ENCODE data around the gene PRR36. TPM values are rescaled to one million over a fixed set of nuclear protein-coding genes. Genes with fewer than 3 reads are reported as not detected.

PRR36 gene
- total RNA-seq, 1 experiment from 2014 or later: 3.3 TPM

GRCh38 chr19:7879836-7880235, 5.6 kb upstream of the PRR36 start:
- TF ChIP-seq CTCF (conservative IDR thresholded peaks at IDR 0.05; ENCODE audit: low read depth, low read length) (no peak), EZH2 (IDR thresholded peaks at IDR 0.05; ENCODE audit: borderline replicate concordance, low read depth, low read length, poor library complexity, severe bottlenecking) (no peak)
- intact Hi-C loops (cut with micrococcal nuclease; ENCODE audit: unreplicated experiment): no loop called here
- ChIA-PET CTCF (no interaction called here), POLR2A (ENCODE audit: low non-redundant PET) (no interaction called here)
- Histone ChIP-seq H3K4me1 (ENCODE audit: insufficient read depth, low read length, poor library complexity, severe bottlenecking) (no peaks in the 10 kb centered on the region), H3K4me3 (ENCODE audit: low read depth, low read length, poor library complexity, severe bottlenecking) (no peak overlapping the region), H3K9me3 (ENCODE audit: low read depth, low read length, poor library complexity, severe bottlenecking) (no peaks in the 10 kb centered on the region), H3K27ac (ENCODE audit: low read depth, low read length, poor library complexity, severe bottlenecking) (no peak overlapping the region), H3K27me3 (replicated peaks; ENCODE audit: insufficient read depth, low read depth, low read length, poor library complexity) (no peaks in the 10 kb centered on the region), H3K36me3 (ENCODE audit: insufficient read depth, low read length, poor library complexity, severe bottlenecking) (no peaks in the 10 kb centered on the region)
- DNase-seq (ENCODE audit: low spot score): peak; percentile 37
- BruUV-seq (replicated peaks): no TSS peak

- POLR2A ChIA-PET (ENCODE audit: low non-redundant PET): no interaction called here
- Histone ChIP-seq H3K36me3 (ENCODE audit: insufficient read depth, low read length, poor library complexity, severe bottlenecking) (no peaks in the 10 kb centered on the region), H3K27ac (ENCODE audit: low read depth, low read length, poor library complexity, severe bottlenecking) (no peak overlapping the region), H3K9me3 (ENCODE audit: low read depth, low read length, poor library complexity, severe bottlenecking) (no peaks in the 10 kb centered on the region), H3K4me1 (ENCODE audit: insufficient read depth, low read length, poor library complexity, severe bottlenecking) (no peaks in the 10 kb centered on the region), H3K27me3 (replicated peaks; ENCODE audit: insufficient read depth, low read depth, low read length, poor library complexity) (no peaks in the 10 kb centered on the region), H3K4me3 (ENCODE audit: low read depth, low read length, poor library complexity, severe bottlenecking) (no peak overlapping the region)
- DNase-seq (ENCODE audit: low spot score): no peak
- intact Hi-C loops (cut with micrococcal nuclease; ENCODE audit: unreplicated experiment): no loop called here
- CTCF ChIA-PET: no interaction called here
- TF ChIP-seq EZH2 (IDR thresholded peaks at IDR 0.05; ENCODE audit: borderline replicate concordance, low read depth, low read length, poor library complexity, severe bottlenecking): no peak
- no peak for TF ChIP-seq CTCF (conservative IDR thresholded peaks at IDR 0.05; ENCODE audit: low read depth, low read length)
- no TSS peak for BruUV-seq (replicated peaks)
These were observed 5.1 kb upstream of the PRR36 start for GRCh38 chr19:7879111-7879807.

- H3K27me3 ChIP-seq (replicated peaks; ENCODE audit: insufficient read depth, low read depth, low read length, poor library complexity): no peaks in the 10 kb centered on the region
- no peak for TF ChIP-seq CTCF (conservative IDR thresholded peaks at IDR 0.05; ENCODE audit: low read depth, low read length)
- no peak for TF ChIP-seq EZH2 (IDR thresholded peaks at IDR 0.05; ENCODE audit: borderline replicate concordance, low read depth, low read length, poor library complexity, severe bottlenecking)
- intact Hi-C loops (cut with micrococcal nuclease; ENCODE audit: unreplicated experiment): no loop called here
- no peak overlapping the region for H3K4me3 ChIP-seq (ENCODE audit: low read depth, low read length, poor library complexity, severe bottlenecking)
- H3K36me3 ChIP-seq (ENCODE audit: insufficient read depth, low read length, poor library complexity, severe bottlenecking): no peaks in the 10 kb centered on the region
- no peaks in the 10 kb centered on the region for H3K9me3 ChIP-seq (ENCODE audit: low read depth, low read length, poor library complexity, severe bottlenecking)
- H3K4me1 ChIP-seq (ENCODE audit: insufficient read depth, low read length, poor library complexity, severe bottlenecking): peaks cover 14% of the 10 kb centered on the region
- BruUV-seq (replicated peaks): no TSS peak
- no peak for DNase-seq (ENCODE audit: low spot score)
- H3K27ac ChIP-seq (ENCODE audit: low read depth, low read length, poor library complexity, severe bottlenecking): no peak overlapping the region
- ChIA-PET CTCF (no interaction called here), POLR2A (ENCODE audit: low non-redundant PET) (no interaction called here)
These were observed 3.2 kb upstream of the PRR36 start for GRCh38 chr19:7877249-7877836.

Measured in A673 (cell line).